Measurements from ENCODE around the gene AGPAT3. TPM values are rescaled to one million over a fixed set of nuclear protein-coding genes. Genes with fewer than 3 reads are reported as not detected.
"Not testable (repeated sequence)": the region's sequence is repeated elsewhere in the genome, so short reads cannot be mapped to it uniquely, and the experiment has no call there.

AGPAT3 gene
- total RNA-seq, 4 donors from 2014 or later: 63.5 to 225 (median 161) TPM

- DNase-seq: no peak
- H3K9me3 ChIP-seq: no peaks in the 10 kb centered on the region
- TF ChIP-seq CTCF (IDR thresholded peaks at IDR 0.05) (no peak), POLR2A (IDR thresholded peaks at IDR 0.05) (no peak)
- peaks cover 0 to 16% (median 2%) of the 10 kb centered on the region in 4 donors for H3K4me1 ChIP-seq
- no peaks in the 10 kb centered on the region for H3K27me3 ChIP-seq
- peaks cover 0 to 9% (median 0%) of the 10 kb centered on the region in 3 donors for H3K36me3 ChIP-seq
- no peak overlapping the region for H3K27ac ChIP-seq
- H3K4me3 ChIP-seq: no peak overlapping the region
Measured at GRCh38 chr21:43895196-43895595, 30.2 kb downstream of the AGPAT3 start.

- not testable (repeated sequence) for H3K4me3 ChIP-seq, H3K27me3 ChIP-seq, H3K9me3 ChIP-seq, DNase-seq, H3K27ac ChIP-seq
- peaks cover 0 to 12% (median 0%) of the 10 kb centered on the region in 3 donors for H3K36me3 ChIP-seq
- peaks cover 0 to 16% (median 2%) of the 10 kb centered on the region in 4 donors for H3K4me1 ChIP-seq
Measured at GRCh38 chr21:43896696-43897299, 31.8 kb downstream of the AGPAT3 start.

- H3K4me1 ChIP-seq: peaks cover 0 to 15% (median 2%) of the 10 kb centered on the region in 4 donors
- no peaks in the 10 kb centered on the region for H3K27me3 ChIP-seq
- TF ChIP-seq POLR2A (IDR thresholded peaks at IDR 0.05) (no peak), CTCF (IDR thresholded peaks at IDR 0.05) (no peak)
- H3K36me3 ChIP-seq: peaks cover 0 to 16% (median 0%) of the 10 kb centered on the region in 3 donors
- peak in 1 of 3 donors; percentile 32 for DNase-seq
- H3K27ac ChIP-seq: no peak overlapping the region
- H3K9me3 ChIP-seq: no peaks in the 10 kb centered on the region
- H3K4me3 ChIP-seq: no peak overlapping the region
Measured at GRCh38 chr21:43899307-43900077, 34.5 kb downstream of the AGPAT3 start.

GRCh38 chr21:43900078-43900385 lies 35.0 kb downstream of the AGPAT3 start:
- peaks cover 0 to 21% (median 0%) of the 10 kb centered on the region in 3 donors for H3K36me3 ChIP-seq
- H3K4me1 ChIP-seq: peaks cover 0 to 10% (median under 1%) of the 10 kb centered on the region in 4 donors
- H3K27ac ChIP-seq: no peak overlapping the region
- no peaks in the 10 kb centered on the region for H3K9me3 ChIP-seq
- H3K4me3 ChIP-seq: no peak overlapping the region
- no peak for DNase-seq
- H3K27me3 ChIP-seq: no peaks in the 10 kb centered on the region
- TF ChIP-seq POLR2A (IDR thresholded peaks at IDR 0.05): no peak
- TF ChIP-seq CTCF (IDR thresholded peaks at IDR 0.05): no peak

GRCh38 chr21:43900690-43901089 lies 35.7 kb downstream of the AGPAT3 start:
- no peak overlapping the region for H3K27ac ChIP-seq
- peak in 1 of 3 donors; percentile 11 for DNase-seq
- no peak overlapping the region for H3K4me3 ChIP-seq
- H3K4me1 ChIP-seq: peaks cover 0 to 7% (median 0%) of the 10 kb centered on the region in 4 donors
- no peaks in the 10 kb centered on the region for H3K9me3 ChIP-seq
- TF ChIP-seq POLR2A (IDR thresholded peaks at IDR 0.05): no peak
- TF ChIP-seq CTCF (IDR thresholded peaks at IDR 0.05): no peak
- H3K36me3 ChIP-seq: peaks cover 0 to 28% (median 0%) of the 10 kb centered on the region in 3 donors
- H3K27me3 ChIP-seq: no peaks in the 10 kb centered on the region

- H3K4me3 ChIP-seq: no peak overlapping the region
- TF ChIP-seq POLR2A (IDR thresholded peaks at IDR 0.05) (no peak), CTCF (IDR thresholded peaks at IDR 0.05) (no peak)
- no peaks in the 10 kb centered on the region for H3K27me3 ChIP-seq
- H3K4me1 ChIP-seq: peaks cover 0 to 7% (median 0%) of the 10 kb centered on the region in 4 donors
- DNase-seq: peak in 1 of 3 donors; percentile 42
- no peaks in the 10 kb centered on the region for H3K9me3 ChIP-seq
- peaks cover 0 to 41% (median 0%) of the 10 kb centered on the region in 3 donors for H3K36me3 ChIP-seq
- no peak overlapping the region for H3K27ac ChIP-seq
Measured at GRCh38 chr21:43902441-43902840, 37.4 kb downstream of the AGPAT3 start.
